T-helper 2 cell treated with Interferon-gamma antibody and Interleukin-4, amounts not matched to agents 5 μg/mL and 100 μg/mL, for 36 hours (primary cell): Measurements from ENCODE around the gene SLC6A18.

Experiments
- DNase-seq: peaks from one replicate; pipeline ENCODE4 v3.0.0; 2021; ENCODE audit warnings: low spot score
- H3K27ac Mint-ChIP-seq: one replicate; pipeline ENCODE4 v1.8.0; 2021; ENCODE audit warnings: mild to moderate bottlenecking, mixed read lengths
- H3K27me3 Mint-ChIP-seq: one replicate; pipeline ENCODE4 v1.8.0; 2021; ENCODE audit warnings: low read depth, mixed read lengths
- H3K36me3 Mint-ChIP-seq: one replicate; pipeline ENCODE4 v1.8.0; 2021; ENCODE audit warnings: low read depth, mixed read lengths
- H3K4me1 Mint-ChIP-seq: one replicate; pipeline ENCODE4 v1.8.0; 2021; ENCODE audit warnings: low read depth, mixed read lengths
- H3K4me3 Mint-ChIP-seq: one replicate; pipeline ENCODE4 v1.8.0; 2022; ENCODE audit warnings: mild to moderate bottlenecking, moderate library complexity, mixed read lengths
- H3K9me3 Mint-ChIP-seq: one replicate; pipeline ENCODE4 v1.8.0; 2021; ENCODE audit warnings: mixed read lengths

SLC6A18 gene

DNA sequence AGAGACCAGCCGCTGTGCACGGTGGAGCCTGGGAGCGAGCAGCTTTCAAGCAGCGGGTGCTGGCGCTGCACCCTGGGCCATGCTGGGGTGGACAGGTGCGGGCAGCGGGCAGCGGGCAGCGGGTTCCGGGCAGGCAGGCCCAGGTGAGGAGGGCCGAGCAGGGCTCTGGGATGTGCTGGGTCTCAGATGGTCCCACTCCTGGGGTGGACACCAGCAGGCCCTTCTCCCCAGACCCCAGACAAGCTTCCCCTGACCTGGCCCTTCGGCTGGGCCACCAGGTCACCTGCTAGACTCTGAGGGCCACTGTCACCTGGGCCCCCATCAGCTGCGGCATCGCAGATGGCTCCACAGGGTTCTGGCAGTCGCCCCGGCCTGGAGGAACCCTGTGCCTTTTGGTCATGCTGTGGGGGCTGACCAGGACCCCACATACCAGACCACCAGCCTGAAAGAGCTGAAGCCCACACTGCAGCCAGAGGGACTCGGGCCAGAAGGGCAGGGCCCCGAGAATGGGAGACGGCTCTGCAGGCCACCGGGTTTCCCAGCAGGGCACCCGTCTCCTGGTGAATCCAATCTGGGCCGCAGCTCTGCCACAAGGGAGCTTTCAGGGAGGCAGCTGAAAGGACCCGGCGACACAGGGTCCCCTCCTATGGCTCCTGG is 21.7 kb upstream of the SLC6A18 start:
- no peaks in the 10 kb centered on the region for H3K36me3 Mint-ChIP-seq
- H3K9me3 Mint-ChIP-seq, result no peaks in the 10 kb centered on the region
- no peak overlapping the region for H3K27ac Mint-ChIP-seq
- no peaks in the 10 kb centered on the region for H3K4me1 Mint-ChIP-seq
- no peaks in the 10 kb centered on the region for H3K27me3 Mint-ChIP-seq
- H3K4me3 Mint-ChIP-seq, result no peak overlapping the region
- DNase-seq, result no peak

DNA sequence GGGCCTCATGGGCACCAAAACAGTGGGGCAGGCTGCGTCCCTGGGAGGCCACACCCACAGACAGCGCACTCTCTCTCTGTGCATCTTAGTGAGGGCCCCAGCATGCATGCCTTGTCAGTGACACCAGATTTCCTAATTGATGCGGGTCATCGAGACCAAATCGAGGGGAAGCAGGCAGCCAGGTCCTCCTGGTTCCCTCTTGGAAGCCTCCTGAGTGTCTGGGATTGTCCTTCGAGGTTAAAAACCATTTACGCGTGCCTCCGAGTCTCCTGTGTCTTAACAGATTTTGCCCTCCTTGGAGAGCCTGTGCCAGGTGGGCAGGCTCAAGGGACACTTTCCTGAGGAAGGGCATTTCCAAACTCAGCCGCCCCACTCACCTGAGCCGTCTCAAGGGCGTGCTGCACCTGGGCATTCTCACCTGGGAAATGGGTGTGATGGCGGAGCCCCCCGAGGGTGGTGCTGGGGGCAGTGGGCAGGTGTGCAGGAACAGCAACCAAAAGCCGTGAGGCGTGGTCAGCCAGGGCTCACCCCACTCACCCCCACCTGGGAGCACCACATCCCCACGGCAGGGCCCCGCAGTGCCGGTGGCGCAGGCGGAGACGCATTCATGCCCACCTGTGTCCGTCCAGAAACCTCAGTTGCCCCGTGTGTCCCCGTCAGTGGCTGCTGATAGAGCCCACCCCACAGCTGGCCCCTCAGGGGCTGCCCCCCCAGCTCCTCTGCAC is 21.1 kb upstream of the SLC6A18 start:
- DNase-seq, result no peak
- no peaks in the 10 kb centered on the region for H3K27me3 Mint-ChIP-seq
- H3K27ac Mint-ChIP-seq, result no peak overlapping the region
- no peaks in the 10 kb centered on the region for H3K36me3 Mint-ChIP-seq
- H3K4me1 Mint-ChIP-seq, result no peaks in the 10 kb centered on the region
- no peaks in the 10 kb centered on the region for H3K9me3 Mint-ChIP-seq
- H3K4me3 Mint-ChIP-seq, result no peak overlapping the region

DNA sequence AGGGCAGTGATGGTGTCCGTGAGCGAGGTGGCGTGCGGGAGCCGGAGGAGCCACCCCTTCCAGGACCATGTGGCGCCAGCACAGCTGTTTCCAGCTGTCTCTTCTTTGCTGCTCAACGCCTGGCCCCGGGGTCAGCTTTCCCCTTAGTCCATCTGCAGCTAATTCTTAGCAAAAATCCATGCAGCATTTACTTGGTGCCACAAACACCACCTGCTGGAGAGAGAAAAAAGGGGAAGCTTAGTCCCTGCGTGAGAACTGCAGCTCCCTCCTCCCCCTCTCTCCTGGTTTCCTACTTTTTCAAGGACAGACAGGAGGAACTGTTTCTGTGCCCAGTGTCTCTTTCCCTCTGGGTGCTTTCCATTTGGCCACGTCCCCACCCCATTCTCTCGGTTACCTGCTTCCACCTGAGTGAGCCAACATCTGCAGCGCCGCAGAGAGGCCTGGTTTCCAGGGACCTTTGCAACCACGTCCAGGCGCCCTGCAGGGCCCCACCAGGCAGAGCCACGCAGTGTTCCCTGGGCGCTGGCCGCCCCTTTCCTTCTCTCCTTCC is 20.4 kb upstream of the SLC6A18 start:
- Mint-ChIP-seq H3K9me3 (no peaks in the 10 kb centered on the region), H3K27me3 (no peaks in the 10 kb centered on the region), H3K4me1 (no peaks in the 10 kb centered on the region), H3K27ac (no peak overlapping the region), H3K36me3 (no peaks in the 10 kb centered on the region), H3K4me3 (no peak overlapping the region)
- no peak for DNase-seq

DNA sequence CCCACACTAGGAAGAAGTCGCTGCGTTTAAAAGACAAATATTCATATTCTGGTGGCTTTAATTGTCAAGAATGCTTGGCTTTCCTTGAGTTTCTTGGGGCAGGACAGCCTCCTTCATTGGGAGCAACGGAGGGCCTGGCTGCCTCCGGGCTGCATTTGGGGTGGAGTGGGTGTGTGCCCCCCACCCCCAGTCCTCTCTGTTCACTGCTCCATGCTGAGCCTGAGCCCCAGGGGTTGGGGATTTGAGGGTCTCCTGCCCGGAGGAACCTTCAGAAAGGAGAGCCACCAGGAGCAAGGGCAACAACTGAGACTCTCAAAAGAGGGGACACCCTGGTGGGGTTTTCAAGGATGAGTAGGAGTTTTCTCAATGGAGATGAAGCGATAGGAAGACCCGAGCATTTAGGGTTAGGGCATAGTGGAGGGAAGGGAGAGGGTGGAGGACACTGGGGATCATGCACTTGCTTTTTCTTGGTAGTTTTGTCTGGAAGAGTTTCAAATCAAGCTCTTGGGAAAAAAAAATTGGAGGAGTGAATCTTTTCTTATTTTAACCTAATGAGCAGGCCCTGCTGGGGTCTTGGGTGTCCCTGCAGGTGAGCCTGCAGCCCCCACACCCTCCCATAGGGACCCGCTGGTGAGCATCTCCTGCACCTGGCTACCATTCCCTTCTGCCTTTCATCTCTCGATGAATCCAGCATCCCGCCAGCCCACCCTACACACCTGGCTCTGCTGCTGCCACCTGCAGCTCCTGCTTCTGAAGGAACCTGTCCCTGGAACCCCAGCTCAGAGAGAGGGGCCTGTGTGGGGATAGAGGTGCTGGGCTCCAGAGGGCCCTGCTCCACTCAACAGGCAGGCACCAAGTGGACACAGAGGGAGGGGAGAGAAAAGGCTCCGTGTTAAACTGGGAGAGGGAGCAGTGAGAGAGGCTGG is 19.7 kb upstream of the SLC6A18 start:
- no peak overlapping the region for H3K4me3 Mint-ChIP-seq
- no peaks in the 10 kb centered on the region for H3K27me3 Mint-ChIP-seq
- H3K27ac Mint-ChIP-seq, result no peak overlapping the region
- no peaks in the 10 kb centered on the region for H3K9me3 Mint-ChIP-seq
- no peak for DNase-seq
- H3K36me3 Mint-ChIP-seq, result no peaks in the 10 kb centered on the region
- H3K4me1 Mint-ChIP-seq, result no peaks in the 10 kb centered on the region

DNA sequence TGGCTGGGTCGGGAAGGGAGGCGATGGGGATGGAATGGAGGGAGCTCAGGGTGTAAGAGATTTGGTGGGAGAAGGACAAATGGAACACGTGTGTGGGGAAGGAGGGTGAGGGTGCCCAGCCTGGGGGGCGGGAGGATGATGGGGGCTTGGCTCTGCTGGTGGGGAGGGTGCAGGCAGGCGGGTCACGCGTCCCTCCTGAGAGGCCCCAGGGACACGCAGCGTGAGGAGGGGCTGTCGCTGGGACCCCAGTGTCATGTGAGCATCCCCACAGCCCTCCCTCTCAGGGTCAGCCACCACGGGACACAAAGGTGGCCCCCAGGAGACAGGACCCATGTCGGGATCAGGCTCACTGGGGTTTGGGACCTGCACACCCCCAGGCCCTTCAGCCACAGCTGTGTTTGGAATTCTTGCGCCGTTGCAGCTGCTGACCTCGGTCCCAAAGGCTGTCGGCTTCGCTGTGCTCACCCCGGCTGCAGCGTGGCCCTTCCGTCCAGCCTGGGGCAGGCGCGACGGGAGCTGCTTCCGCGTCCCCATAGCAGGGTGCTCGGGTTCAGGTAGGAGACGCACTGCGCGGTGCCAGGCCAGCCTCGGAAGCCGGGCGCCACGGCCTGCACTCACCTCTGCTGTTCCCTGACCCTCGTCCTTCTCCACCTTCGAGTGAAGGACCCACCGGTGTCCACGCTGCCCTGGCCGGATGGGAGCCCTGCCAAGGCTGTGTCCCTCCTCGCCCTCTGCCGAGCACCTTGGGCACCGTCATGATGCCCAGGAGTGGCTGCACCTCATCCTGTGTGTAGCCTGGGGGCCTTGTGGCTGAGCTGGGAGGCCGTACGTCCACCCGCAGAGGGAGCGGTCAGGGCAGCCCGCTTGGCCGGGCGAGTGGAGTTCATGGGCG is 18.4 kb upstream of the SLC6A18 start:
- Mint-ChIP-seq H3K36me3 (no peaks in the 10 kb centered on the region), H3K27me3 (no peaks in the 10 kb centered on the region), H3K27ac (no peak overlapping the region), H3K9me3 (no peaks in the 10 kb centered on the region), H3K4me3 (no peak overlapping the region), H3K4me1 (no peaks in the 10 kb centered on the region)
- no peak for DNase-seq

DNA sequence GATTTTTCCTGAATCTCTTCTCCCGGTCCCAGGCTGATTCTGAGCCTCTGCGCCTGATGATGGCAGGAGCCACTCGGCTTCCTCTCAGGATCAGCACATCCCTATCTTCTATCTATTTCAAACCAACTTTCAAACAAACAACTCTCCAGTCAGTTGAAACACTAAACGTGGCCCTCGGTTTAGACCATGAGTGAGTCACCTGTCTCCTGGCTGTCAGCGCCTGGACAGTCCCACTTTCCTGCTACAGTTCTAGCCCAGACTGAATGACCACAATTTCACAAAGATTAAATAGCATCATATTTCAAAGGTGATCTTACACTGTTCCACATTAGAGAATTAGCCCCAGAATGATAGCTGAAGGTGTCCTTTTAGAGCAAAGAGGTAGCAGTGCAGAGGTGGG is 17.6 kb upstream of the SLC6A18 start:
- no peaks in the 10 kb centered on the region for H3K27me3 Mint-ChIP-seq
- no peak overlapping the region for H3K27ac Mint-ChIP-seq
- H3K4me1 Mint-ChIP-seq, result no peaks in the 10 kb centered on the region
- no peaks in the 10 kb centered on the region for H3K36me3 Mint-ChIP-seq
- DNase-seq, result no peak
- no peaks in the 10 kb centered on the region for H3K9me3 Mint-ChIP-seq
- H3K4me3 Mint-ChIP-seq, result no peak overlapping the region

DNA sequence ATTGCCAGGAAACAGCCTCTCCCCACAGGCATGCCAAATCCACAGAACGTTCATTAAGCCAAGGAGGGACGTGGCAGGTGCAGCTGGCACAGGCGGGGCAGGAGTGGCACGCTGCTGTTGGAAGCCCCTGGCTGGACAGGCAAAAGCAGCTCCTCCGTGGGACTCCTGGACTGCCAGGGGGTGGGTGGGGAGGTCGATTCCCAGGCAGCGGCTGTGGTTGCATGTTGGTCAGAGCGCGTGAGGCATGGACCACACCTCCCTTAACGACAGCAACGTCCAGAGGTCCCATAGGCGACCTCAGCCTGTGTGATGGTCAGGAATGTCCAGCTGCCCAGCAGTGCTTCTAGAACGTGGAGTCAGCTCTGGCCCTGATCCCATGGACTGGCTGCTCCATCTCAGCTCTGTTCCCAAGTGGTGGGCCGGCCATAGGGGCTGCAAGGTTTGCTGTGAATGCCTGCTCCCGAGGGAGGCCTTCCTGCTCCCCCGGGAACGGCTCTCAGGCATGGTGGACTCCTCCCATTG is 16.9 kb upstream of the SLC6A18 start:
- no peak for DNase-seq
- Mint-ChIP-seq H3K27me3 (no peaks in the 10 kb centered on the region), H3K4me3 (no peak overlapping the region), H3K36me3 (no peaks in the 10 kb centered on the region), H3K4me1 (no peaks in the 10 kb centered on the region), H3K9me3 (no peaks in the 10 kb centered on the region), H3K27ac (no peak overlapping the region)

DNA sequence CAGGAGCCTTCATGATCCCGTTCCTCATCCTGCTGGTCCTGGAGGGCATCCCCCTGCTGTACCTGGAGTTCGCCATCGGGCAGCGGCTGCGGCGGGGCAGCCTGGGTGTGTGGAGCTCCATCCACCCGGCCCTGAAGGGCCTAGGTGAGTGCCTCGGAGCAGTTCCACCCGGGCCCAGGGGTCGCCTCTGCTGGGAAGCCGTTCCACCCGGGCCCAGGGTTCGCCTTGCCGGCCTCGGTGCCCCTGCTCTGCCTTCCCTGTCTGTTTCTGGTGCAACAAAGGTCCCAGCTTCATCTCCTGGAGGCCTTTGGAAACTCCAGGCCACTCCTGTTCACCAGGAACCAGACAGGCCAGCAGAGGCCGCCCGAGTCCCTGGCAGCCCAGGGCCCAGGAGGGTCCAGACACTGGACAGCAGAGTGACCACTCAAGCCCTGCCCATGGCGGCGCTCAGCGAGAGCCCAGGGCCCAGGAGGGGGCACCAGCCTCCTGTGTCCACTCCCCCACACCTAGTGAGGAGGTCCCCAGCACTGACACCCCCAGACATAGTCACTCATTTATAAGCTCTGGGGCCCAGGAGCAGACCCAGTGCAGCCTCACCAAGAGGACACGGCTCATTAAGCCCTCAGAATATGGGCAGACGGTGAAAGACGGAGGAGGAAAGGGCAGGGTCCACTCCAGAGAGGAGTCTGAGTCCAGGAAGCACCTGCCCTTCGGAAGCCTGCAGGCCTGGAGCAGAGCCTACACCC is 16.3 kb upstream of the SLC6A18 start:
- Mint-ChIP-seq H3K27me3 (no peaks in the 10 kb centered on the region), H3K4me1 (no peaks in the 10 kb centered on the region), H3K9me3 (no peaks in the 10 kb centered on the region), H3K4me3 (no peak overlapping the region), H3K27ac (no peak overlapping the region), H3K36me3 (no peaks in the 10 kb centered on the region)
- no peak for DNase-seq

DNA sequence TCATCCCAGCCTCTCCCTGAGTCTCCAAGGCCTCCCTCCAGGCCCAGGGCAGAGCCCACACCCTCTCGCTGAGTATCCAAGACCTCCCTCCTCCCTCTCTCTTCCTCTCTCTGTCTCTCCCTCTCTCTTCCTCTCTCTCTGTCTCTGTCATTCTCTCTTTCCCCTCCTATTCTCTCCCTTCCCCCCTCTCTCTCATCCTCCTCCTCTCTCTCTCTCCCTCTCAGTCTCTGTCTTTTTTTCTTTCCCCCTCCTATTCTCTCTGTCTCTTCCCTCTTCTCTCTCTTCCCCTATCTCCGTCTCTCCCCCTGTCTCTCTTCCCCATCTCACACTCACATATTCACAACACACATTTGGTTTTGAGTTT is 15.7 kb upstream of the SLC6A18 start:
- no peaks in the 10 kb centered on the region for H3K27me3 Mint-ChIP-seq
- DNase-seq, result no peak
- no peaks in the 10 kb centered on the region for H3K36me3 Mint-ChIP-seq
- H3K9me3 Mint-ChIP-seq, result no peaks in the 10 kb centered on the region
- H3K27ac Mint-ChIP-seq, result no peak overlapping the region
- no peaks in the 10 kb centered on the region for H3K4me1 Mint-ChIP-seq
- no peak overlapping the region for H3K4me3 Mint-ChIP-seq

DNA sequence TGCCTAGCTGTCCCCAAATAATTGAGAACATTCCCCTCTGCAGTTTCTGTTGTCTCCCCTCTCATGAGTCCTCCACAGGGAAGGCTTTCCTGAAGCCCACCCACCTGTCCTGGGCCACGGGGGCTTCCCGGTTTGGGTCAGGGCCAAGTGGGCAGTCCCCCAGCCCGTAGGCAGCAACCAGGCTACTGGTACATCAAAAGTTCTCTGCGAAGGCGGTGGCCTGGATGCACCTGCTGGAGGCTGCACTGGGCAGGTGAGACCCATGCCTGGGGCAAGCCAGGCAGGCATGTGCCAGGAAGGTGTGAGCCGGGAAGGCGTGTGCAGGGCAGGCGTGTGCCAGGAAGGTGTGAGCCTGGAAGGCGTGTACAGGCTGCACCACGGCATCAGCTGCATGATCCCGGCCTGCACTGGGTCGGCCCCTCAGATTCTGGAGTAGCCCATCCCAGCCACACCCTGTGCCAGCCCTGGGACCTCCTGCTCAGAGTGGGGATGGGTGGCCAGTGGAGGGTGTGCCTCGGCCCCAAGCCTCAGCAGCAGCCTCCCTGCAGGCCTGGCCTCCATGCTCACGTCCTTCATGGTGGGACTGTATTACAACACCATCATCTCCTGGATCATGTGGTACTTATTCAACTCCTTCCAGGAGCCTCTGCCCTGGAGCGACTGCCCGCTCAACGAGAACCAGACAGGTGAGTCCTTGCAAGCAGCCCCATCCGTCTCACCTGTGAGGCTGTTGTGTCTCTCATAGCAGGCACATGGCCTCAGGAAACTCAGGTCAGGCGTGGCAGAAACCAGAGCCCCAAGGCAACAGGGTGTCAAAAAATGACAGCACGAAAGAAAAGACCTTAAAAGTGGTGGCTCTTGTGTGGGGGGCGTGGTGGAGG is 15.0 kb upstream of the SLC6A18 start:
- Mint-ChIP-seq H3K9me3 (no peaks in the 10 kb centered on the region), H3K27ac (no peak overlapping the region), H3K4me1 (no peaks in the 10 kb centered on the region), H3K36me3 (no peaks in the 10 kb centered on the region), H3K27me3 (no peaks in the 10 kb centered on the region), H3K4me3 (no peak overlapping the region)
- no peak for DNase-seq

DNA sequence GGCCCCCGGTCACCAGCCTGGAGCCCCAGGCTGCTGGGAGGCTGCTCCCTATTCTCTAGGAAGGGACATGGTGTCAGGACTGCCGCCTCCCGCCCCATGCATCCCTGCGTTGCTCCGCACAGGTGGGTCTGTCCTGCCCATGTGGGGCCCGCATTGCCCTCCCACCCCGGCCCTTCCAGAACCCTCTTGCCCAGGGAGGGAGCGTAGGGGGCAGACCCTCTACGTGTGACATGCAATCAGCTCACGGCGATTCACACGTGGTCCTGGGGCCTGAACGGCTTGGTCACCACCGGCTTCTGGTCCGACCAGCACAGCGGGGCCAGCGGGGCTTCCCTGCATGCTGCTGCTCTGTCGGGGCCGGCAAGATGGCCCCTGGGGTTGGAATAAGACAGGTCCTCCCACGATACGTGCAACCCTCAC is 14.3 kb upstream of the SLC6A18 start:
- Mint-ChIP-seq H3K4me1 (no peaks in the 10 kb centered on the region), H3K27me3 (no peaks in the 10 kb centered on the region), H3K4me3 (no peak overlapping the region), H3K9me3 (no peaks in the 10 kb centered on the region), H3K27ac (no peak overlapping the region), H3K36me3 (no peaks in the 10 kb centered on the region)
- no peak for DNase-seq

DNA sequence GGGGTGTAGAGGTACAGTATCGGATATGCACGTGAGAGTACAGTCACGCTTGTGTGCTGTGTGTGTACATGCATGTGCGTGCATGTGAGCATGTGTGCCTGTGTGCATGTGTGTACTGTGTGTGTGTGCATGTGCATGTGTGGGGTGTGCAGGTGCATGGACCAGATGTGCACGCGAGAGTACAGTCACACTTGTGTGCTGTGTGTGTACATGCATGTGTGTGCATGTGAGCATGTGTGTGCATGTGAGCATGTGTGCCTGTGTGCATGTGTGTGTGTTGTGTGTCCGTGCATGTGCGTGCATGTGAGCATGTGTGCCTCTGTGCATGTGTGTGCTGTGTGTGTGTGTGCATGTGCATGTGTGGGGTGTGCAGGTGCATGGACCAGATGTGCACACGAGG is 13.5 kb upstream of the SLC6A18 start:
- DNase-seq, result no peak
- Mint-ChIP-seq H3K36me3 (no peaks in the 10 kb centered on the region), H3K27ac (no peak overlapping the region), H3K9me3 (no peaks in the 10 kb centered on the region), H3K4me3 (no peak overlapping the region), H3K4me1 (no peaks in the 10 kb centered on the region), H3K27me3 (no peaks in the 10 kb centered on the region)
